Activated T-cell treated with anti-CD3 and anti-CD28 coated beads, Interleukin-2, amount 50 U/mL, for 24 hours (primary cell): Measurements from ENCODE around the gene PTPRR.
A peak's percentile ranks its signal among the peaks of the same experiment; 100 is the strongest.

Experiments used
- DNase-seq: peaks from one replicate; pipeline ENCODE4 v3.0.0-alpha.2; 2020
- H3K27ac Mint-ChIP-seq: 2 replicates; pipeline ENCODE4 v1.8.0; 2020; ENCODE audit warnings: mild to moderate bottlenecking, mixed read lengths
- H3K27me3 Mint-ChIP-seq: 2 replicates; pipeline ENCODE4 v1.8.0; 2020; ENCODE audit warnings: mixed read lengths
- H3K36me3 Mint-ChIP-seq: 2 replicates; pipeline ENCODE4 v1.8.0; 2020; ENCODE audit warnings: low read depth, mixed read lengths
- H3K4me1 Mint-ChIP-seq: 2 replicates; pipeline ENCODE4 v1.8.0; 2020; ENCODE audit warnings: low read depth, mixed read lengths
- H3K4me3 Mint-ChIP-seq: 2 replicates; pipeline ENCODE4 v1.8.0; 2020; ENCODE audit warnings: mild to moderate bottlenecking, moderate library complexity, mixed read lengths
- H3K9me3 Mint-ChIP-seq: 2 replicates; pipeline ENCODE4 v1.8.0; 2020; ENCODE audit warnings: mixed read lengths

The PTPRR gene

GRCh38 chr12:70609203-70609602 is 311.3 kb downstream of the PTPRR start:
- H3K27me3 Mint-ChIP-seq, result peaks cover 69% of the 10 kb centered on the region
- no peaks in the 10 kb centered on the region for H3K9me3 Mint-ChIP-seq
- H3K36me3 Mint-ChIP-seq, result no peaks in the 10 kb centered on the region
- H3K27ac Mint-ChIP-seq, result no peak overlapping the region
- DNase-seq, result no peak
- H3K4me1 Mint-ChIP-seq, result peaks cover 3% of the 10 kb centered on the region
- peak overlapping the region; percentile 49 for H3K4me3 Mint-ChIP-seq

DNA sequence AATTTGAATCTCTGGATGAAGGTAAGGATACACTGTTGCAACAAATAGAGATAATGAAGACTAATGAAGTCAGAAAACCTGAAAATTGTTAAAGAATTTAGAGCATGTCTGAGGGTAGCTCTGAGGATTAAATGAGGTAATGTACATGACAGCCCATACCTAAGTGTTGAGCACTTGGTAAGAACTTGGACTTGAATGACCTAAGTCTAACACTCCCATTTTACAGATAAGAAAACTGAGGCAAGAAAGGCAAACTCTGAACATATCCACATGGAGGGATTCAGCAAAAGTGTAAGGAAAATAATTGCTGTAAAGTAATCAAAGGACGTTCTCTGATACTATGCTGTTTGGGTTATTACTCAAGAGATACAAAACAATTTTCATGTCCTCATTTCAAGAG is 312.4 kb downstream of the PTPRR start:
- peaks cover 67% of the 10 kb centered on the region for H3K27me3 Mint-ChIP-seq

DNA sequence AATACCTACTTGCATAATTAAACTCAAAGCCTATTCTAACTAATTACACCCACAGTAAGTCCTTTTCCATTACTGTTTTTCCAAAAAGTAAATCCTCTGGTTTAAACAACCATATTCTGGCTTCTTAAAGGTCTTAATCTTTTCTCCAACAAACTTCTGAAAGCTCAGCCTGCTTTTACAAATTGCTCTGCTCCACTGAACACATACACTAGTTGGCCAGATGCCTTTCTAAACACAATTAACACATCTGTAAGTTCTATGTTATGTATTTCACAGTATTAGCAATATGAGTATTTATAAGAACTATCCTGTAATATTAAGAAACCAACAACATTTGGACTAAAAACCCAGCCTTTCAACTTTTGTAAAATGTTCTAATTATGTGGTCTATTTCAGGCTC is 313.4 kb downstream of the PTPRR start:
- H3K36me3 Mint-ChIP-seq, result no peaks in the 10 kb centered on the region

More for the DNA sequence above, 312.4 kb downstream of the PTPRR start:
- Mint-ChIP-seq H3K4me3 (no peak overlapping the region), H3K27ac (no peak overlapping the region), H3K4me1 (peaks cover 3% of the 10 kb centered on the region), H3K9me3 (no peaks in the 10 kb centered on the region), H3K36me3 (no peaks in the 10 kb centered on the region)
- no peak for DNase-seq

DNA sequence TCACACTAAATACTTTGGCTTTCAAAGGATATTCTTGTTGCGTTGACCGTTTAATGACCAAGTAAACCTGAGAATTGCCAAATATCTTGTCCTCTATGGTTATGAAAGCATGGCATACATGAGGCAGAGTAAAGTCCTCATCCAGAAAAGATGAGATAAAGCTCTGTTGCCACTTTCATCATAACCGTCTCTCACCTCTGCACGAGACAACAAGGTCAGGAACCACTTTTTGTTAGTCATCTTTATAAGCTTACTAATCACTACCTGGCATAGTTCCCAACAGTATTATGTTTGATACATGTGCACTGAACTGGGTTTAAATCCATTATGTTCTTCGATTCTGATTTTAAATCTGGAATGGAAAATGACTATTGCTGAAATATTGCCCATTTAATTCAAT is 314.6 kb downstream of the PTPRR start:
- Mint-ChIP-seq H3K4me3 (no peak overlapping the region), H3K27me3 (peaks cover 70% of the 10 kb centered on the region), H3K27ac (no peak overlapping the region), H3K4me1 (peaks cover 3% of the 10 kb centered on the region), H3K9me3 (no peaks in the 10 kb centered on the region), H3K36me3 (no peaks in the 10 kb centered on the region)
- no peak for DNase-seq

More for the DNA sequence above, 313.4 kb downstream of the PTPRR start:
- Mint-ChIP-seq H3K9me3 (no peaks in the 10 kb centered on the region), H3K4me3 (no peak overlapping the region), H3K27ac (no peak overlapping the region), H3K4me1 (peaks cover 3% of the 10 kb centered on the region), H3K27me3 (peaks cover 72% of the 10 kb centered on the region)
- DNase-seq, result no peak

DNA sequence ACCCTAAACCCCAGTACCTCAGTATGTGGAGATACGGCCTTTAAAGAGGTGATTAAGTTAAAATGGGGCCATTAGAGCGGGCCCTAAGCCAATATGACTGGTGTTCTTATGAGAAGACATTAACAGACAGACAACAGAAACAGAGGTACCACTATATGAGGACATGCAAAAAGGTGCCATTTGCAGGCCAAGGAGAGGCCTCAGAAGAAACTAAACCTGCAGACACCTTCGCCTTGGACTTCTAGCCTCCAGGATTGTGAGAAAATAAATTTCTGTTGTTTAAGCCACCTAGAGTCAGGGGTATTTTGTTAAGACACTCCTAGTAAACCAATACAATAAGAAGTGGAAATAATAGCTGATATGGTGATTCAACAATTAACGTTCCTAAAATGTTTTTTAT is 315.9 kb downstream of the PTPRR start:
- Mint-ChIP-seq H3K36me3 (no peaks in the 10 kb centered on the region), H3K4me3 (no peak overlapping the region), H3K9me3 (no peaks in the 10 kb centered on the region), H3K27me3 (peaks cover 60% of the 10 kb centered on the region), H3K27ac (no peak overlapping the region), H3K4me1 (peaks cover 2% of the 10 kb centered on the region)
- DNase-seq, result no peak

- Mint-ChIP-seq H3K4me1 (no peaks in the 10 kb centered on the region), H3K4me3 (no peak overlapping the region), H3K27me3 (peaks cover 44% of the 10 kb centered on the region), H3K27ac (no peak overlapping the region), H3K9me3 (no peaks in the 10 kb centered on the region), H3K36me3 (no peaks in the 10 kb centered on the region)
- no peak for DNase-seq
These were observed 317.5 kb downstream of the PTPRR start for GRCh38 chr12:70603044-70603443.

DNA sequence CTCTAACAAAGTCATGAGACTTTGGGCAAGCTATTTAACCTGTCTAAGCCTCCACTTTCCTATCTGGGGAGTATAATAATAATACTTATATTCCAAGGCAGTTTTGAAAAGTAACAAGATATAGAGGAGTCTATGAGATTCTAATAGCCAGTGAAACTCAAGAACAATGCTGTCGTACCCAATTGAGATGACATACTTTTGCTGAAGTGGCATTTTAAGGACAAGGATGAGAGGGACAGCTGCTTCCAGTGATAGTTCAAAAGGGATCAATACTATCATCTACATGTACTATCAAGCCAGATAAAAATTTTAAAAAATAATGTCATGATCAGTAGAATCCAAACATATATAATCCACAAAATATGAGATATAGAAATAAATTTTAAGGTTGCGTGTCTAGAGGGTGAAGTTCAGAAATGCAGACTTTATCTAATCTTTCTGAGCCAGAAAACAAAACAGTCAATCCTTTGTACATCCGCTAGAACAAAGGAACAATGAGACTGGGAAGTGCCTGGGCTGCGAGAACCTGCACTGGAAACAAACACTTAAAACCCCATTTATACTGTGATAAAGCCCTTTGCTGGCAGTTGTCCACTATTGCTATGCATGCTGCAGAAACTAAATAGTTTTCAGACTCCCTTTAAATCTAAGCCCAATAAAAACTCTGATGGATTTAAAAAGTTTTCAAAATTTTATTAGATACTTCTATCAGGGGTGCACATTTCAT is 321.9 kb downstream of the PTPRR start:
- no peak for DNase-seq
- peaks cover 30% of the 10 kb centered on the region for H3K27me3 Mint-ChIP-seq
- H3K27ac Mint-ChIP-seq, result no peak overlapping the region
- H3K4me1 Mint-ChIP-seq, result no peaks in the 10 kb centered on the region
- H3K9me3 Mint-ChIP-seq, result peaks cover 4% of the 10 kb centered on the region
- H3K4me3 Mint-ChIP-seq, result no peak overlapping the region
- no peaks in the 10 kb centered on the region for H3K36me3 Mint-ChIP-seq

DNA sequence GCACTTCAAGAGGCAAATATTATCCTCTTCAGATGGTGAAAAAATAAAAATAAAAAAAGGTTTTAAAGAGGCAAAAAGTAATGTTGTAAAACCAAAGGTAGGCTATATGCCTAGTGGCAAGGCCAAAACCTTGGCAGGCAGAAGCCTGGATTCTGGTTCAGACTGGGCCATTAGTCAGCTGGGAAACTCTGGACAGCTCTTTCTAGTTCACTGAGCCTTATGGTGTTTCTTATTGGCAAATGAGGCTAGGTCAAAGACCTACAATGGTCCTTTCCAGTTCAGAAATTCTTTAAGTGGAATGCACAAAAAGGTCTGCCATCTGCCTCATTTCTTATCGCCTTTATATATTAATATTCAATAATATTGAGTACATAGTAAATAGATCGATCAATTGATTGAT is 327.9 kb downstream of the PTPRR start:
- peaks cover 4% of the 10 kb centered on the region for H3K9me3 Mint-ChIP-seq
- no peak overlapping the region for H3K4me3 Mint-ChIP-seq
- no peaks in the 10 kb centered on the region for H3K4me1 Mint-ChIP-seq
- no peaks in the 10 kb centered on the region for H3K36me3 Mint-ChIP-seq
- H3K27me3 Mint-ChIP-seq, result peaks cover 28% of the 10 kb centered on the region
- DNase-seq, result no peak
- H3K27ac Mint-ChIP-seq, result no peak overlapping the region

DNA sequence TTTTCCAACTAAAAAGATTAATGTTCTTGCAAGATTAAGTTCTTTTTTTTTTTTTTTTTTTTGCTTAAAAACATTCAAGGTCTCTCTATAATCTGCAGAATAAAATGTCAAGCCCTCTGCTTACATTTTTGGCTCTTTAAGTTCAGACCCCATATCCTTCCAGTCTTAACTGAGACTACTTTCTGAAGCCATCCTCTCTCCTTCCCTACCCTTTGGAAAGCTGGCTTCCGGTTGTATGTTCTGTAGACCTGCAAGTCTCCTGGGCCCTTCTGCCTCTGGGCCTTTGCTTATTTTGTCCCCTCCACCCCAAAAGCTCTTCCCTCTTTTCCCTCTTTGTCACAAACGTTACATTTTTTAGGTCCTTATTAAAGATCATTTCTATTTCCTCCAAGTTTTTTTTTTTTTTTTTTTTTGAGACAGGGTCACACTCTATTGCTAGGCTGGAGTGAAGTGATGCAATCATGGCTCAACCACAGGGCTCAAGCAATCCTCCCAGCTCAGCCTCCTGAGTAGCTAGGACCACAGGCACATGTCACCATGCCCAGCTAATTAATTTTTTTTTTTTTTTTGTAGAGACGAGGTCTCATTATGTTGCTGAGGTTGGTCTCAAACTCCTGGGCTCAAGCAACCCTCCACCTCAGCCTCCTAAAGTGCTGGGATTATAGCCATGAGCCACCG is 329.9 kb downstream of the PTPRR start:
- H3K4me3 Mint-ChIP-seq, result no peak overlapping the region
- no peak overlapping the region for H3K27ac Mint-ChIP-seq
- no peaks in the 10 kb centered on the region for H3K36me3 Mint-ChIP-seq
- no peak for DNase-seq
- no peaks in the 10 kb centered on the region for H3K4me1 Mint-ChIP-seq
- peaks cover 4% of the 10 kb centered on the region for H3K9me3 Mint-ChIP-seq
- H3K27me3 Mint-ChIP-seq, result peaks cover 32% of the 10 kb centered on the region

DNA sequence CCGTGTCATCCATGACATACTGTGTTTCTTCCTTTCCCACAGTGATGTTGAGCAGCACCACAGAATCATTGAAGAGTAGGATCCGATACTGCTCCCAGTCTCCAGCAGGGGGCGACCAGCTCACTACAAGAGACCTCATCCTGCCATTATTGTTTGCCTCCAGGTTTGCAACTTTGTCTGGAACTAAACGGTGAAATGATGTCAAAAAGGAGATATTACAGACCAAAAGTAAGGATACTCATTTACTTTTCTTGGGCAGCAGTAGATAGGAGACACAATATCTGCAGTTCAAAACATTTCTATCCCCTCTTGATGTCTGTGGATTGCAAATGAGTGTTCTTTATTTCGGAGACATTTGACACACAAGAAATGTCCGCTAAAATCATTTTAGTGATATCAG is 330.5 kb downstream of the PTPRR start:
- DNase-seq, result peak; percentile 60
- H3K36me3 Mint-ChIP-seq, result no peaks in the 10 kb centered on the region
- H3K4me3 Mint-ChIP-seq, result no peak overlapping the region
- no peak overlapping the region for H3K27ac Mint-ChIP-seq
- H3K9me3 Mint-ChIP-seq, result peaks cover 4% of the 10 kb centered on the region
- H3K27me3 Mint-ChIP-seq, result peaks cover 30% of the 10 kb centered on the region
- no peaks in the 10 kb centered on the region for H3K4me1 Mint-ChIP-seq
